SH-SY5Y (cell line): ENCODE measurements around the gene F10.

ENCODE experiments used
- GATA2 ChIP-seq: IDR thresholded peaks from 2 replicates; pipeline ENCODE4 v1.6.1; 2011; ENCODE audit warnings: mild to moderate bottlenecking, low read depth, low read length
- GATA3 ChIP-seq: IDR thresholded peaks from 2 replicates; pipeline ENCODE4 v1.6.1; 2011; ENCODE audit warnings: low read depth, mild to moderate bottlenecking, low read length, moderate library complexity

DNA sequence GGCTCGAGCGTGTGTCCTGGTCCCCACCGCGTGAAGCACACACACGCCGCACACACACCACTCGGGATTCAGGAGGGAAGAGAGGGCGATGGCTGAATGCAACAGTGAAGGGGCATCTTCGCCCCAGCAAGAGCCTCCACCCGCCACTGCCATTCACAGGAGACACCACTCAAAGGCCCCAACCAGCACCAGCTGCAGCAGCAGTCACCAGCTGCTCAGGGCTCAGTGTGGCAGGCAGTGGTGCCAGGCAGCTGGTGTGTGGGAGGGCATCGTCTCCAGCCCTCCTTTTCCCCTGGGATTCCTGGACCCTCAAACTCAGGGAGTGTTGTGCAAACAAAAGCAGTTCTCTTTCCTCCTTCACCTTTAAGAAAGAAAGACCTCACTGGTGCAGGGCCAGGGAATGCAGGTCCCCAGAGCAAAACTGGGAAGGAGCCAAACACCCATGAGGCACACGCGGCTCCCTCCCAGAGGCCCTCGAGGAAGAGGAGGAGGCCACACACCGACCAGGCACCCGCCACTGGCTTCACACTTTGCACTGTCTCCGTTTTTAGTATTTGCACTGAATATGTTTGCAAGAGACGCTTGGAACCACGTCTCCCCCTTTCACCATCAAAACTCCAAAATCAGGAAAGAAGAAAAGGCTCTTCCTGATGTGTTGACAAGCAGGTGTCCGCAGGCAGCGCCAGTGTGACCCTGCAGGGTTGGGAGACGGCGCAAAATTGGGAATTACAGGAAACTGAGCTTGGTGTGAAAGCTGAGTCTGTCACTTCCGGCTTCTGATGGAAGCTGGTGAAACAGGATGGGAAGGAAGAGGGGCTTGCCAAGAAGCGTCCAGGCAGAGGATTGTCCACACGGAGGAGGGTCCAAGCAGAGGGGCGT is 43.5 kb upstream of the F10 start:
- no peak for TF ChIP-seq GATA3
- TF ChIP-seq GATA2, result no peak
